ENCODE data around the gene HHAT.

The HHAT gene

GRCh38 chr1:210582205-210582970 lies 253.7 kb downstream of the HHAT start:
- Histone ChIP-seq H3K27me3 (ENCODE audit: insufficient read depth, low read length) (no peaks in the 10 kb centered on the region), H4K20me1 (ENCODE audit: insufficient read depth, low read length) (no peaks in the 10 kb centered on the region), H3K9me2 (ENCODE audit: low read depth, low read length) (no peaks in the 10 kb centered on the region), H3K79me2 (ENCODE audit: insufficient read depth, low read length) (no peaks in the 10 kb centered on the region), H3K4me2 (ENCODE audit: low read length) (no peak overlapping the region), H3K4me1 (ENCODE audit: insufficient read depth, low read length, severe bottlenecking) (no peaks in the 10 kb centered on the region), H3K4me3 (ENCODE audit: low read depth, low read length, poor library complexity, severe bottlenecking) (no peak overlapping the region), H3K27ac (ENCODE audit: low read depth, low read length, poor library complexity, severe bottlenecking) (no peak overlapping the region), H3F3A (ENCODE audit: insufficient read depth, low read length) (no peaks in the 10 kb centered on the region), H3K9ac (ENCODE audit: low read length) (no peak overlapping the region), H3K36me3 (ENCODE audit: insufficient read depth, low read length) (no peaks in the 10 kb centered on the region), H2AFZ (ENCODE audit: low read length) (no peak overlapping the region), H3K9me3 (ENCODE audit: low read length) (no peaks in the 10 kb centered on the region)
- TF ChIP-seq EZH2 (IDR thresholded peaks at IDR 0.05; ENCODE audit: borderline replicate concordance, low read length) = no peak
- TF ChIP-seq CTCF (IDR thresholded peaks at IDR 0.05; ENCODE audit: low read length) = no peak

GRCh38 chr1:210584439-210585113 lies 255.9 kb downstream of the HHAT start:
- H4K20me1 ChIP-seq (ENCODE audit: insufficient read depth, low read length) = no peaks in the 10 kb centered on the region
- no peak overlapping the region for H3K4me2 ChIP-seq (ENCODE audit: low read length)
- no peaks in the 10 kb centered on the region for H3K4me1 ChIP-seq (ENCODE audit: insufficient read depth, low read length, severe bottlenecking)
- no peak overlapping the region for H3K27ac ChIP-seq (ENCODE audit: low read depth, low read length, poor library complexity, severe bottlenecking)
- H3K9me3 ChIP-seq (ENCODE audit: low read length) = no peaks in the 10 kb centered on the region
- no peak overlapping the region for H2AFZ ChIP-seq (ENCODE audit: low read length)
- no peaks in the 10 kb centered on the region for H3K36me3 ChIP-seq (ENCODE audit: insufficient read depth, low read length)
- no peaks in the 10 kb centered on the region for H3K79me2 ChIP-seq (ENCODE audit: insufficient read depth, low read length)
- H3K9ac ChIP-seq (ENCODE audit: low read length) = no peak overlapping the region
- TF ChIP-seq CTCF (IDR thresholded peaks at IDR 0.05; ENCODE audit: low read length) = peak; percentile 74
- no peak for TF ChIP-seq EZH2 (IDR thresholded peaks at IDR 0.05; ENCODE audit: borderline replicate concordance, low read length)
- no peak overlapping the region for H3K4me3 ChIP-seq (ENCODE audit: low read depth, low read length, poor library complexity, severe bottlenecking)
- no peaks in the 10 kb centered on the region for H3K9me2 ChIP-seq (ENCODE audit: low read depth, low read length)
- no peaks in the 10 kb centered on the region for H3K27me3 ChIP-seq (ENCODE audit: insufficient read depth, low read length)
- H3F3A ChIP-seq (ENCODE audit: insufficient read depth, low read length) = no peaks in the 10 kb centered on the region

GRCh38 chr1:210586771-210587170 lies 258.1 kb downstream of the HHAT start:
- H3K79me2 ChIP-seq (ENCODE audit: insufficient read depth, low read length) = no peaks in the 10 kb centered on the region
- H3K36me3 ChIP-seq (ENCODE audit: insufficient read depth, low read length) = no peaks in the 10 kb centered on the region

More at GRCh38 chr1:210586771-210587170, 258.1 kb downstream of the HHAT start:
- no peaks in the 10 kb centered on the region for H3K9me3 ChIP-seq (ENCODE audit: low read length)
- no peaks in the 10 kb centered on the region for H3K27me3 ChIP-seq (ENCODE audit: insufficient read depth, low read length)
- no peak for TF ChIP-seq CTCF (IDR thresholded peaks at IDR 0.05; ENCODE audit: low read length)
- no peak for TF ChIP-seq EZH2 (IDR thresholded peaks at IDR 0.05; ENCODE audit: borderline replicate concordance, low read length)
- H4K20me1 ChIP-seq (ENCODE audit: insufficient read depth, low read length) = no peaks in the 10 kb centered on the region
- H2AFZ ChIP-seq (ENCODE audit: low read length) = no peak overlapping the region
- no peak overlapping the region for H3K9ac ChIP-seq (ENCODE audit: low read length)
- no peaks in the 10 kb centered on the region for H3K4me1 ChIP-seq (ENCODE audit: insufficient read depth, low read length, severe bottlenecking)
- H3F3A ChIP-seq (ENCODE audit: insufficient read depth, low read length) = no peaks in the 10 kb centered on the region
- H3K4me2 ChIP-seq (ENCODE audit: low read length) = no peak overlapping the region
- no peak overlapping the region for H3K4me3 ChIP-seq (ENCODE audit: low read depth, low read length, poor library complexity, severe bottlenecking)
- no peaks in the 10 kb centered on the region for H3K9me2 ChIP-seq (ENCODE audit: low read depth, low read length)
- H3K27ac ChIP-seq (ENCODE audit: low read depth, low read length, poor library complexity, severe bottlenecking) = no peak overlapping the region

All from OCI-LY1 (cell line).